CD14-positive monocyte (primary cell): ENCODE results near the gene MINK1. TPM values are rescaled to one million over a fixed set of nuclear protein-coding genes. Genes with fewer than 3 reads are reported as not detected.
A peak's percentile ranks its signal among the peaks of the same experiment; 100 is the strongest.

Experiments used
- DNase-seq, 3 donors: peaks; one replicate each; pipeline ENCODE4 v3.0.0-alpha.2; 2011 to 2022
- H2AFZ ChIP-seq: 2 replicates; pipeline ENCODE4 v1.6.0; 2012; ENCODE audit warnings: mild to moderate bottlenecking, low read depth, low read length, inconsistent platforms; ENCODE audit not compliant: insufficient read depth, poor library complexity, severe bottlenecking
- H3K27ac ChIP-seq, 2 donors: 1 replicate in 1 of 2; 2 replicates in 1 of 2; pipeline ENCODE4 v1.5.1; 2012 to 2013; ENCODE audit warnings: low read length in 2 of 2, control low read depth in 1 of 2, inconsistent platforms in 1 of 2, low read depth in 1 of 2, mild to moderate bottlenecking in 1 of 2
- H3K27me3 ChIP-seq, 2 donors: one replicate each; pipeline versions ENCODE4 v1.6.0 to v1.6.1; 2011 to 2013; ENCODE audit warnings: low read length in 2 of 2; ENCODE audit not compliant: control insufficient read depth in 2 of 2, insufficient read depth in 2 of 2
- H3K36me3 ChIP-seq, 2 donors: replicated peaks in 1 of 2; 1 replicate in 1 of 2; 2 replicates in 1 of 2; pipeline versions ENCODE4 v1.5.1 to v1.6.1; 2012 to 2013; ENCODE audit warnings: low read length in 2 of 2, control low read depth in 1 of 2, inconsistent platforms in 1 of 2, mild to moderate bottlenecking in 1 of 2; ENCODE audit not compliant: insufficient read depth in 2 of 2, control insufficient read depth in 1 of 2
- H3K4me1 ChIP-seq, 2 donors: 1 replicate in 1 of 2; 2 replicates in 1 of 2; pipeline versions ENCODE4 v1.5.1 to v1.6.1; 2012 to 2013; ENCODE audit warnings: low read length in 2 of 2, control low read depth in 1 of 2, inconsistent platforms in 1 of 2, mild to moderate bottlenecking in 1 of 2, moderate library complexity in 1 of 2; ENCODE audit not compliant: insufficient read depth in 2 of 2, control insufficient read depth in 1 of 2
- H3K4me2 ChIP-seq: replicated peaks from 2 replicates; pipeline ENCODE3; 2012; ENCODE audit warnings: low read length, moderate library complexity, mild to moderate bottlenecking; ENCODE audit not compliant: poor library complexity, severe bottlenecking; ENCODE audit errors: extremely low read depth
- H3K4me3 ChIP-seq, 3 experiments: fragments of 200-600 bp in 1 of 3; sonication (generic) in 1 of 3; replicated peaks in 1 of 3; 1 replicate in 2 of 3; 2 replicates in 1 of 3; pipeline ENCODE4 v1.5.1; 2011 to 2013; ENCODE audit warnings: low read length in 3 of 3, mild to moderate bottlenecking in 3 of 3, control low read depth in 2 of 3, low read depth in 2 of 3, inconsistent platforms in 1 of 3, moderate library complexity in 1 of 3
- H3K79me2 ChIP-seq: 2 replicates; pipeline ENCODE4 v1.6.0; 2012; ENCODE audit warnings: mild to moderate bottlenecking, control low read depth, inconsistent platforms, low read length, moderate library complexity; ENCODE audit not compliant: insufficient read depth
- H3K9ac ChIP-seq: 2 replicates; pipeline ENCODE4 v1.6.0; 2017; ENCODE audit warnings: low read length, mild to moderate bottlenecking; ENCODE audit not compliant: insufficient read depth, poor library complexity, severe bottlenecking
- H3K9me3 ChIP-seq, 2 donors: replicated peaks in 1 of 2; 1 replicate in 1 of 2; 2 replicates in 1 of 2; pipeline versions ENCODE4 v1.5.1 to v1.6.1; 2012 to 2013; ENCODE audit warnings: low read length in 2 of 2, control low read depth in 1 of 2; ENCODE audit not compliant: control insufficient read depth in 1 of 2, insufficient read depth in 1 of 2
- H4K20me1 ChIP-seq: 2 replicates; pipeline ENCODE4 v1.6.0; 2012; ENCODE audit warnings: mild to moderate bottlenecking, low read length, control low read depth, moderate library complexity; ENCODE audit not compliant: insufficient read depth
- H3K27ac Mint-ChIP-seq, 7 donors: one replicate each; pipeline ENCODE4 v1.8.0; 2020; ENCODE audit warnings: mild to moderate bottlenecking in 7 of 7, mixed read lengths in 7 of 7, moderate library complexity in 6 of 7, inconsistent platforms in 2 of 7
- H3K27me3 Mint-ChIP-seq, 3 donors: one replicate each; pipeline ENCODE4 v1.8.0; 2021 to 2022; ENCODE audit warnings: low read depth in 3 of 3, mild to moderate bottlenecking in 3 of 3, mixed read lengths in 3 of 3, moderate library complexity in 3 of 3, inconsistent platforms in 1 of 3
- H3K36me3 Mint-ChIP-seq, 2 donors: one replicate each; pipeline ENCODE4 v1.8.0; 2020; ENCODE audit warnings: mixed read lengths in 2 of 2, inconsistent platforms in 1 of 2, mild to moderate bottlenecking in 1 of 2
- H3K4me1 Mint-ChIP-seq: one replicate; pipeline ENCODE4 v1.8.0; 2020; ENCODE audit warnings: mild to moderate bottlenecking, mixed read lengths
- H3K4me3 Mint-ChIP-seq, 2 donors: one replicate each; pipeline ENCODE4 v1.8.0; 2020; ENCODE audit warnings: mild to moderate bottlenecking in 2 of 2, mixed read lengths in 2 of 2, moderate library complexity in 1 of 2
- H3K9me3 Mint-ChIP-seq, 7 donors: one replicate each; pipeline ENCODE4 v1.8.0; 2020 to 2022; ENCODE audit warnings: mixed read lengths in 7 of 7, mild to moderate bottlenecking in 6 of 7, moderate library complexity in 6 of 7, inconsistent platforms in 2 of 7
- WGBS: methylation state at CpG from one replicate; pipeline ENCODE4 v1.1.5; 2013; ENCODE audit warnings: missing lambda C conversion rate; ENCODE audit not compliant: insufficient coverage; 5-methylcytosine and 5-hydroxymethylcytosine counted together
- intact Hi-C, 2 donors: fragments of 100-400 bp; cut with micrococcal nuclease; formaldehyde crosslinking; loops; one replicate each; pipeline versions ENCODE4 v1.15.0 to v1.15.1; 2023
- polyA plus RNA-seq, 3 donors: library from polyadenylated mRNA; depleted of rRNA in 1 of 3; unstranded in 2 of 3; stranded (reverse) in 1 of 3; fragments of 300-500 nt in 2 of 3; fragments of >200 nt in 1 of 3; fragmentation: Illumina TruSeq in 2 of 3; gene quantifications; 1 replicate in 2 of 3; 2 replicates in 1 of 3; pipeline ENCODE4 v1.2.3, GENCODE V29; 2012 to 2021
- TF ChIP-seq, protein P1 (sequence below): fragments of 200-600 bp; IDR thresholded peaks from one replicate; pipeline ENCODE4 v1.8.0; 2022; ENCODE audit warnings: antibody characterized with exemption, mild to moderate bottlenecking

MINK1 gene
- polyA plus RNA-seq, 3 donors, result 3.2 to 159 (median 7.2) TPM

DNA sequence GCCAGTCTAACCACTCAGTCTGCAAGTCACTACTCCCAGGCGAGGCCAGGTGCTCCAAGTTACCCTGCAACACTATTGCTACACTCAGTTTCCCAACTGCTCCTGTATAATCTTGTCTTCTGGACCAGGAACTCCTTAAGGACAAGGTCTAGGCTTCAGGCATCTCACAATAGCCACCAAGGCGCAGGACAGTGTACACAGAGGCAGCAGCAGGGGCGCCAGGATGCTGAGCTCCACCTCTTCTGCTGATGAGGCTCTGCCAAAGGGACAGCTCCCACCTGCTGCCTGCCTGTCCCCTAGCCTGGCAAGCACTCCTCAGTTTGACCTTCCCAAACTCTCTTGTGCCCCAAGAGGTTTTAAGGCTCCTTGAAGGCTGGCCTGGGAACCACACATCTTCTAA, 103.3 kb downstream of the MINK1 start:
- H3K4me3 Mint-ChIP-seq, result no peak overlapping the region

GRCh38 chr17:4937553-4937952, 104.4 kb downstream of the MINK1 start:
- Mint-ChIP-seq H3K4me3 (no peak overlapping the region), H3K27ac (no peak overlapping the region), H3K4me1 (peaks cover 59% of the 10 kb centered on the region), H3K9me3 (no peaks in the 10 kb centered on the region), H3K27me3 (peaks cover 7 to 13% (median 8%) of the 10 kb centered on the region in 3 donors), H3K36me3 (peaks cover 38% of the 10 kb centered on the region in 2 donors)
- no peak for DNase-seq
- Histone ChIP-seq H3K27ac (no peak overlapping the region), H3K4me1 (peaks cover 52 to 59% of the 10 kb centered on the region in 2 donors), H3K9ac (no peak overlapping the region), H3K36me3 (peaks cover 23 to 32% of the 10 kb centered on the region in 2 donors), H3K79me2 (peaks cover 47% of the 10 kb centered on the region), H3K9me3 (no peaks in the 10 kb centered on the region), H4K20me1 (peaks cover 36% of the 10 kb centered on the region), H2AFZ (no peak overlapping the region), H3K4me3 (no peak overlapping the region), H3K4me2 (no peak overlapping the region), H3K27me3 (no peaks in the 10 kb centered on the region)
- intact Hi-C loops, result loop anchor here in 1 of 2 donors (5.0 kb wide), 1 partner anchor 40 kb away; no protein-coding TSS in a partner anchor
- TF ChIP-seq, protein P1, sequence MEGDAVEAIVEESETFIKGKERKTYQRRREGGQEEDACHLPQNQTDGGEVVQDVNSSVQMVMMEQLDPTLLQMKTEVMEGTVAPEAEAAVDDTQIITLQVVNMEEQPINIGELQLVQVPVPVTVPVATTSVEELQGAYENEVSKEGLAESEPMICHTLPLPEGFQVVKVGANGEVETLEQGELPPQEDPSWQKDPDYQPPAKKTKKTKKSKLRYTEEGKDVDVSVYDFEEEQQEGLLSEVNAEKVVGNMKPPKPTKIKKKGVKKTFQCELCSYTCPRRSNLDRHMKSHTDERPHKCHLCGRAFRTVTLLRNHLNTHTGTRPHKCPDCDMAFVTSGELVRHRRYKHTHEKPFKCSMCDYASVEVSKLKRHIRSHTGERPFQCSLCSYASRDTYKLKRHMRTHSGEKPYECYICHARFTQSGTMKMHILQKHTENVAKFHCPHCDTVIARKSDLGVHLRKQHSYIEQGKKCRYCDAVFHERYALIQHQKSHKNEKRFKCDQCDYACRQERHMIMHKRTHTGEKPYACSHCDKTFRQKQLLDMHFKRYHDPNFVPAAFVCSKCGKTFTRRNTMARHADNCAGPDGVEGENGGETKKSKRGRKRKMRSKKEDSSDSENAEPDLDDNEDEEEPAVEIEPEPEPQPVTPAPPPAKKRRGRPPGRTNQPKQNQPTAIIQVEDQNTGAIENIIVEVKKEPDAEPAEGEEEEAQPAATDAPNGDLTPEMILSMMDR, result no peak
- 94% methylated on average over 14 of the region's 16 CpGs for WGBS

More for the DNA sequence above, 103.3 kb downstream of the MINK1 start:
- Histone ChIP-seq H3K4me2 (no peak overlapping the region), H3K36me3 (peaks cover 20 to 23% of the 10 kb centered on the region in 2 donors), H3K27me3 (no peaks in the 10 kb centered on the region), H3K4me3 (no peak overlapping the region), H3K9ac (no peak overlapping the region), H3K27ac (no peak overlapping the region), H3K9me3 (no peaks in the 10 kb centered on the region), H3K4me1 (peaks cover 50 to 57% of the 10 kb centered on the region in 2 donors), H4K20me1 (peaks cover 27% of the 10 kb centered on the region), H2AFZ (no peak overlapping the region), H3K79me2 (peaks cover 36% of the 10 kb centered on the region)
- Mint-ChIP-seq H3K36me3 (peaks cover 29 to 30% of the 10 kb centered on the region in 2 donors), H3K9me3 (no peaks in the 10 kb centered on the region), H3K27me3 (peaks cover 7 to 14% (median 8%) of the 10 kb centered on the region in 3 donors), H3K4me1 (peaks cover 58% of the 10 kb centered on the region), H3K27ac (peak overlapping the region in 3 of 7 donors; percentile 21 to 80 (median 60))
- DNase-seq, result no peak
- WGBS, result 91% methylated on average over 3 of the region's 3 CpGs
- TF ChIP-seq, protein P1, result no peak
- intact Hi-C loops, result loop anchor here in 1 of 2 donors (5.0 kb wide), 1 partner anchor 41 kb away; no protein-coding TSS in a partner anchor
